ENCODE data around the gene BRPF1.

GRCh38 chr3:9770276-9770812 is 38.8 kb downstream of the BRPF1 start:
- TF ChIP-seq EP300 (IDR thresholded peaks at IDR 0.05; ENCODE audit: borderline replicate concordance in 1 of 2, low read depth in 1 of 2, low read length in 1 of 2) (no peak), CTCF (IDR thresholded peaks at IDR 0.05) (no peak), RAD21 (IDR thresholded peaks at IDR 0.05; ENCODE audit: low read length) (no peak), RCOR1 (IDR thresholded peaks at IDR 0.05; ENCODE audit: low read length) (no peak), EZH2phosphoT487 (IDR thresholded peaks at IDR 0.05; ENCODE audit: borderline replicate concordance, low read depth) (no peak), GATA2 (CRISPR knock-in tag; IDR thresholded peaks at IDR 0.05) (no peak), POLR2AphosphoS5 (IDR thresholded peaks at IDR 0.05; ENCODE audit: low read depth, low read length) (no peak), JUND (IDR thresholded peaks at IDR 0.05) (no peak), SIN3A (IDR thresholded peaks at IDR 0.05; ENCODE audit: borderline replicate concordance, low read depth, low read length) (no peak), SMC3 (IDR thresholded peaks at IDR 0.05; ENCODE audit: low read depth, low read length) (no peak), CHD2 (IDR thresholded peaks at IDR 0.05; ENCODE audit: low read length, partially characterized antibody) (no peak), NRF1 (IDR thresholded peaks at IDR 0.05; ENCODE audit: low read depth, low read length) (no peak), REST (IDR thresholded peaks at IDR 0.05; ENCODE audit: low read depth, low read length) (no peak), PBX3 (IDR thresholded peaks at IDR 0.05) (no peak)
